Globus pallidus (tissue), 1 donor: ENCODE measurements around the gene DNAJB9.
A peak's percentile ranks its signal among the peaks of the same experiment; 100 is the strongest.

Experiments
- DNase-seq: peaks from one replicate; pipeline ENCODE4 v3.0.0-alpha.2; 2015; ENCODE audit warnings: low spot score

DNAJB9 gene

DNA sequence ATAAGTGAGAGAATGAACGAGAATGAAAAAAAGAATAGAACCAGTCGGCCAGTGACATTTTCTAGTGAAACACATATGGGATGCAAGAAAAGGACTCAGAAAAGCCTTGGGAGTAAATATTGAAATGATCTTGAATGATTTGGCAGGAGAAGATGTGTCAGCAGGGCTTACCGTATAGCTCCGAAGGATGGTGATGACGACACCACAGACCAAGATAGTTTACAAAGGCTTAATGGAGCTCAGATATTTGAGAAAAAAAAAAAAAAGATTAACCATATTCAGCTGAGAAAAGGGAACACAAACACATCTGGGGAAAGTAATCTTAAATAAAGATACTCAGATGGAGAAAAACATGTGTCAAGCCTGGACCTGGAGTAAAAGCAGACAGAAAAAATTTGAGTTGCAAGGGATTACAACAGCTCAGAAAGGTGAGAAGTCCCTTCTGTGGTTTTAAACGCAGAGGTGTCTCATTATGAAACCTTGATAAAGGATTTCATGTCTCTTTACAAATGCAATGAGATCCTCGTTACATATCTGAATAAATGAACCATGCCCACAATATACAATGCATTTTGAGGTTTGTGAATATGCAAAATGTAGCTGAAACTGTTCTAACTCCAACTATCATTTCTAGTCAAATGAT lies 36.0 kb downstream of the DNAJB9 start:
- no peak for DNase-seq

DNA sequence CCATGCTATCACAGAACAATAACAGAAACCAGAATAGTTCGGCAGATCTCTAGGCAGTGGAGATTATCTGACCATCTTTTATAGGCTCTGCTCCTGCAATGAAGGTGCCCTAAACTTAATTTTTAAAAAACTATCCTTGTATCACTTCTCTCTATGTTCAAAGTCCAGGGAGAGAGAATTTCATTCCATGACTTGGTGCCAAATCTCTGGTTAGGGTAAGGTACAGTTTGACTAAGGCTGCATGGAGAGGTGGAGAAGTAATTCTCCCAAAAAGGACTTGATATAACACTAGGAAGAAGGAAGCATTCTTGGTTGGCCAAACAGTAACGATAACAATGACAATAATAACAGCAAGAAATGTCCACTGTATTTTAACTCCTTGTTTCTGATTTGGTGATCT lies 40.0 kb downstream of the DNAJB9 start:
- no peak for DNase-seq

- no peak for DNase-seq
These were observed 41.6 kb downstream of the DNAJB9 start for GRCh38 chr7:108611268-108611667.

DNA sequence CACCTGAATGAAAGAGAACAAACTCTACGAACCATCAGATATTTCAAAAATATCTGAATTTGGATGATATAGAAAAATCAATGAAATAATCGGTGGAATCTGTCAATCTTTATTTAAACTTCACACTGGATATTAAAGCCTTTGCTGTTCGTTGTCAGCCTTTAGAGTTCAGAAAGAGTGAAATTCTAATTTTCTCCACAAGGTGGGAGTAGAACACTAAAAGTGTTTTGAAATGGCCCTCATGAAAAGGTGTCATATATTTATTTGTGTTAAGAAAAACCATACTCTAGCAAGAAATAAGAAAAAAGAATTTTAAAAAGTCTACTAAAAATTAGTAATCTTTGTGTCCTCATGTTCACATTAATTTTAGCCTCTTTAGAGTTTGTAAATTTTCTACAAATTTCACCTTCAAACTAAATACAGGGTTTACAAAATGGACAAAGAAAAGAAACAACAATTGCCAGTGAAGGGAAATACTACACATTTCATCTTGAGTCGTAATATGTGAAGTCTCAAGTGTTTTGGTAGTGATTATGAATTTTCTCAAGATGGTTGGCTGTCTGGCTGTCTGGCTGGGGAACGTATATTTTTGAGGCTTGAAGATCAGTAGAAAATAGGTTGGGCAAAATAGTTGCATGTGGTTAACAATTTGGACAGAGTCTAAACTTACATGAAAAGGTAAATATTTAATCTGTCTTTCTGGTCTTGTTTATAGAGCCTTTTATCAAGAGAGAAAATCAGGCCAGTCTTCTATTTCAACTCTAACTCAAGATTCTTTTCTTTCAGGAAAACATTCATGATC lies 43.7 kb downstream of the DNAJB9 start:
- peak; percentile 48 for DNase-seq

DNA sequence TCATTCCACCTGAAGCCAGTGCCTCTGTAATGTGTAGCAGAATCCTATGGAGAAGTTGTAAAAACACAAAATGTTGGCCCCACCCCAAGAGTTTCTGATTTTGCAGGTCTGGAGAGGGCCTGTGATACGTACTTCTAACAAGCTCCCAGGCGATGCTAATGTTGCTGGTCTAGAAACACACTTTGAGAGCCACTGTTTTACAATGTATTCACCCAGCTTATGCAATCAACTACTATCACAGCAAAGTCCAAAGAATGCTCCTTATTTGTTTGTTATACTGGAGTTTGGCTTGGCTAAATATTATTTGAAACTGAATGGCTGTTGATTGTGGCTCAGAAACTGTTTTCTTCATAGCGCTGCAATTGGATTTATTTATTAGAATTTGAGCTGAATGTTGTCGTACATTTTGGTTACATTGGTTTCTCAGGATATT lies 44.3 kb downstream of the DNAJB9 start:
- no peak for DNase-seq

- no peak for DNase-seq
These were observed 45.2 kb downstream of the DNAJB9 start for GRCh38 chr7:108614896-108615295.

- no peak for DNase-seq
These were observed 48.4 kb downstream of the DNAJB9 start for GRCh38 chr7:108618056-108618455.

DNA sequence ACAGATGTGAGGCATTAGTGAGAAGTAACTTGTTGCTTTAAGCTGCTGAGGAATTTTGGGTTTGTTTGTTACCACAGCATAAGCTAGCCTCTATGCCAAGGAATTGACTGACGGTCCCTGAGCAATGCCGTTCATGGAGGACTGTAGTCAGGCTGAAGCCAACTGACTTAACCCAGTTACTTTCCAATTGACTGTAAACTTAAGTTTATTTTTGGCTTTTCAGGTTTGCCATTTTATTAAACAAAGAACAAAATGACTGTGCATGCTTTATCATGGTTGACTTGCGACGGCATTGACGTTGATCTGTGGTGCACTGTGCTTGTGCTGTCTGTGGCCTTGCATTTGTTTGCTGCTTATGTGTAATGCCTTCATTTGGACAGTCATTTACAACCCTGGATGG lies 53.5 kb downstream of the DNAJB9 start:
- no peak for DNase-seq
